ENCODE data around the gene MAP2K7. TPM values are rescaled to one million over a fixed set of nuclear protein-coding genes. Genes with fewer than 3 reads are reported as not detected.
A peak's percentile ranks its signal among the peaks of the same experiment; 100 is the strongest.

MAP2K7 gene
- total and polyA plus RNA-seq, 5 donors = 23.2 to 32.6 (median 28.4) TPM

DNA sequence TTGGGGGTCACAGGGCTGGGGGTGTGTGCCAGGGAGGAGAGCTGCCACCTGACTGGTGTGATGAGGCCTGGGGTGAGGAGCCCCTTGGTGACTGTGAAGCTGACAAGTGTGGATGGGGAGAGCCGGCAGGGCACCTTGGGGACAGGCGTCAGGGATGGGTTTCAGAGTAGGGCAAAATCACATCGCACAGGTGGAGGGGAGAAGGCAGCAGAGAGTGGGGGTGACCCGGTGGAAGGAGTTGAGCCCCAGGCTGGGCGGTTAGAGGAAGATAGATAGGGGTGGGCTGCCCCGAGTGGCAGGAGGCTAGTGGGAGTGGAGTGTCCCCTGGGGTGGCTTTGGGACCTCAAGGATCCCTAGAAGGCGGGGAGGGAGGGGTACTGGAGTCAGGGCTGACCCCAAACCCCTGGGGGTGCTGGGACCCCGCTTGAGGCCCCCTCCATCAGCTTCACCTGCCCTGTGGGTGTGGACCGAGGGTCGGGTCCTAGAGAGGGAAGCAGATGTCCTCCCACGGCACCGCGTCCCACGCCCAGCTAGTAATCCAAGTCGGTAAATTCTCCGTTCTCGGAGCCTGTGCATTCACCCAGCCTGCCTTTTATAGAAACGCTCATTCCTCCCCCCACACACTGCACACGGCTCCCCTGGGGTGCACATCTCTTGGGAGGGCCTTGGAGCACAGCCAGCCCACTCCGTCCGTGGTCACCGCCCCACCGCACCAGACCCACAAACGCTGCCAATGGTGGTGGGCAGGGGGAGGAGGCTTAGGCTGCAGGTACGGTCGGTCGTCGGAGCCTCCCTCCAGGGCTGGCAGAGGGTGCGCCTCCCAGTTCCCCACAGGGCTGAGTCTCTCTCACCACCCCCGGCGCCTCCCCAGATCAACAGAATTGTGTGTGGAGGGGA lies 19.9 kb downstream of the MAP2K7 start:
- intact Hi-C loops (cut with DNase I) = no loop called here

GRCh38 chr19:7924241-7924640 lies 20.6 kb downstream of the MAP2K7 start:
- Histone ChIP-seq H3K9me3 (ENCODE audit: control insufficient read depth, low read length) (no peaks in the 10 kb centered on the region), H3K4me1 (ENCODE audit: control insufficient read depth, insufficient read depth, low read length) (peaks cover 4% of the 10 kb centered on the region), H3K4me3 (ENCODE audit: low read length) (no peak overlapping the region), H3K27me3 (ENCODE audit: control insufficient read depth, insufficient read depth) (no peaks in the 10 kb centered on the region), H3K27ac (ENCODE audit: low read length) (no peak overlapping the region)
- peak in 1 of 3 donors; percentile 28 for DNase-seq
- ATAC-seq = no peak
- WGBS = 79% methylated on average over 12 of the region's 12 CpGs
- intact Hi-C loops (cut with DNase I) = no loop called here

More for the DNA sequence above, 19.9 kb downstream of the MAP2K7 start:
- H3K4me1 ChIP-seq (ENCODE audit: control insufficient read depth, insufficient read depth, low read length) = peaks cover 4% of the 10 kb centered on the region
- peak; percentile 28 to 65 (median 58) for DNase-seq
- H3K4me3 ChIP-seq (ENCODE audit: low read length) = no peak overlapping the region
- H3K27me3 ChIP-seq (ENCODE audit: control insufficient read depth, insufficient read depth) = no peaks in the 10 kb centered on the region
- H3K27ac ChIP-seq (ENCODE audit: low read length) = no peak overlapping the region
- 80% methylated on average over 31 of the region's 31 CpGs for WGBS
- no peak for ATAC-seq
- H3K9me3 ChIP-seq (ENCODE audit: control insufficient read depth, low read length) = no peaks in the 10 kb centered on the region

GRCh38 chr19:7924651-7925170 lies 21.0 kb downstream of the MAP2K7 start:
- intact Hi-C loops (cut with DNase I) = no loop called here
- Histone ChIP-seq H3K9me3 (ENCODE audit: control insufficient read depth, low read length) (no peaks in the 10 kb centered on the region), H3K4me3 (ENCODE audit: low read length) (no peak overlapping the region), H3K27ac (ENCODE audit: low read length) (no peak overlapping the region), H3K4me1 (ENCODE audit: control insufficient read depth, insufficient read depth, low read length) (peaks cover 4% of the 10 kb centered on the region), H3K27me3 (ENCODE audit: control insufficient read depth, insufficient read depth) (no peaks in the 10 kb centered on the region)
- DNase-seq = peak; percentile 34 to 68 (median 56)
- no peak for ATAC-seq
- 47% methylated on average over 31 of the region's 34 CpGs for WGBS

- Histone ChIP-seq H3K9me3 (ENCODE audit: control insufficient read depth, low read length) (no peaks in the 10 kb centered on the region), H3K4me1 (ENCODE audit: control insufficient read depth, insufficient read depth, low read length) (peaks cover 4% of the 10 kb centered on the region), H3K27me3 (ENCODE audit: control insufficient read depth, insufficient read depth) (no peaks in the 10 kb centered on the region), H3K4me3 (ENCODE audit: low read length) (peak overlapping the region; percentile 56), H3K27ac (ENCODE audit: low read length) (no peak overlapping the region)
- DNase-seq (peak; percentile 71 to 88 (median 85)), ATAC-seq (no peak)
- WGBS = under 1% methylated on average over 96 of the region's 98 CpGs
- intact Hi-C loops (cut with DNase I) = no loop called here
These were observed 21.6 kb downstream of the MAP2K7 start for GRCh38 chr19:7925171-7925851.

DNA sequence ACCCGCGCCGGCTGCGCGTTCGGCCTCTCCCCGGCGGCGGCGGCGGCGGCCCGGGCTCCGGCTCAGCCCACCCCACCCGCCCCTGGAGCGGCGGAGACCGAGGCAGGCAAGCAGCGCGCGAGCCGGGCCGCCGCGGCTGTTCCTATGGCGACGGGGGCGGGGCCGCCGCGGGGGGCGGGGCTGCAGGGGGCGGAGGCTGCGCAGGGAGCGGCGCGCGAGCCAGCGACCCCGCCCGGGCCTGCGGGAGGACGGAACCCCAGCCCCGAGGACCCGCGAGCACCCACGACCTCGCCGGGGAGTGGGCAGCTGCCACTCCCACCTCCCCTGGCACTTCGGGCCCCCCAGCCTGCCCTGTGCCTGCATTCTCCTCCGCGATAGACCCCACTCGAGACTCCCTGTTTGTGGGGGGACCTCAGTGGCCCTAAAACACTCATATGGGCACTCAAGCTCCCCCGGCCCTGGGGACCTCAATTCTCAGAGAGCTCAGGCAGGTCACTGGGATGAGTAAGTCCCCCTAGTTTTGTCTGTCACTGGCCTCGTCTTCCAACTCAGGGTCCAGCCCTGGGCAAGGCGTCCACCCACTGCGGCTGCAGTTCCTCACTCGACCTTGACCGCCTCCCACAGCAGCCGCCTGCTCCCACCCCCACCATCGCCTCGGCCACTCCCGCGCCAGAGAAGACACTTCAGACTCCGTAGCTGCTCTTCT lies 22.5 kb downstream of the MAP2K7 start, which contains the start of gene CTXN1:
Gene CTXN1 (minus strand): TSS at position 115 of the 706 bp plus-strand sequence. CDS start 597 bp downstream, outside the sequence.
- peak; percentile 32 to 44 for ATAC-seq
- peaks cover 4% of the 10 kb centered on the region for H3K4me1 ChIP-seq (ENCODE audit: control insufficient read depth, insufficient read depth, low read length)
- no peaks in the 10 kb centered on the region for H3K9me3 ChIP-seq (ENCODE audit: control insufficient read depth, low read length)
- peak within 1 kb of the TSS; percentile 56 for H3K4me3 ChIP-seq (ENCODE audit: low read length)
- peak; percentile 74 to 91 (median 89) for DNase-seq
- intact Hi-C loops (cut with DNase I) = no loop called here
- no peaks in the 10 kb centered on the region for H3K27me3 ChIP-seq (ENCODE audit: control insufficient read depth, insufficient read depth)
- WGBS = 7% methylated on average over 65 of the region's 65 CpGs
- no peak within 1 kb of the TSS for H3K27ac ChIP-seq (ENCODE audit: low read length)

DNA sequence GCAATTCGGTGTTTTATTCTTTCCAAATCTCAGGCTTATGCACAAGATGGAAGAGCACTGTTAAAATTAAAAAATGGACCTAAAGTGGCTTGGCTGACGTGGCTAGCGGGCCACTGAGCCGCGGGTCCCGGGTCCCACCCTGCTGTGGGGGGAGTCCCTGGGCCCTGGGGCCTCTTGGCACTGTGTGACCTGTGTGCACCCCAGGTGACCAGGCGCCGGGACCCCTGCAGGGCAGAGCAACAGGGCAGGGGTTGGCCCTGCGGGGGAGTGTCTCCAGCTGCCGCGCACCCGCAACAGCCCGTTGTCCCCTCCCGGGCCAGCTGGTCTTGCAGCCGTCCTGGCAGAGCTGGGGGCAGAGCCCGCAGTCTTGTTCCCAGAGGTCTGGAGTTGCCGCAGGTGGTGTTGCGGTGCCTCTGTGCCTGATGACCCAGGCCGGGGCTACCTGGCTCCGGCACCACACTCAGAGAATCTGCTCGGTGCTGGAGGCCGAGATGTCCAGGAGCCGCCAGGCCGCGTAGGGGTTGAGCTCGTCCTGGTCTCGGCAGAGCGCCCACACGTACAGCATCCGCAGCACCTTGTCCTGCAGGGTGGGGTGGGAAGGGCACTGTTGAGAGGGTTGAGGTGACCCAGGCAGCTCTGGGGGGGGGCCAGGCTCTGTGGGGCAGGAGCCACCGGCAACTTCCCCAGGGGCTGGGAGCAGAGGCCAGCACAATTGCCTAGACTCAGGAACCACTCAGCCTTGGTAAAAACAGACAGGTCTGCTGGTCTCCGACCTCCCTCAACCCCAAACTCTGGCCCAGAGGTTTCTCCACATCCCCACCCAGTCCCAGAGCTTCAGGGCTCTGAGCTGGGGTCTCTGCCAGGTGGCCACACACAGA lies 23.3 kb downstream of the MAP2K7 start:
- ATAC-seq (peak; percentile 3 to 7), DNase-seq (peak in 2 of 3 donors; percentile 38 to 60)
- Histone ChIP-seq H3K27me3 (ENCODE audit: control insufficient read depth, insufficient read depth) (no peaks in the 10 kb centered on the region), H3K4me3 (ENCODE audit: low read length) (no peak overlapping the region), H3K27ac (ENCODE audit: low read length) (no peak overlapping the region), H3K4me1 (ENCODE audit: control insufficient read depth, insufficient read depth, low read length) (peaks cover 2% of the 10 kb centered on the region), H3K9me3 (ENCODE audit: control insufficient read depth, low read length) (no peaks in the 10 kb centered on the region)
- intact Hi-C loops (cut with DNase I) = no loop called here
- 80% methylated on average over 32 of the region's 32 CpGs for WGBS

DNA sequence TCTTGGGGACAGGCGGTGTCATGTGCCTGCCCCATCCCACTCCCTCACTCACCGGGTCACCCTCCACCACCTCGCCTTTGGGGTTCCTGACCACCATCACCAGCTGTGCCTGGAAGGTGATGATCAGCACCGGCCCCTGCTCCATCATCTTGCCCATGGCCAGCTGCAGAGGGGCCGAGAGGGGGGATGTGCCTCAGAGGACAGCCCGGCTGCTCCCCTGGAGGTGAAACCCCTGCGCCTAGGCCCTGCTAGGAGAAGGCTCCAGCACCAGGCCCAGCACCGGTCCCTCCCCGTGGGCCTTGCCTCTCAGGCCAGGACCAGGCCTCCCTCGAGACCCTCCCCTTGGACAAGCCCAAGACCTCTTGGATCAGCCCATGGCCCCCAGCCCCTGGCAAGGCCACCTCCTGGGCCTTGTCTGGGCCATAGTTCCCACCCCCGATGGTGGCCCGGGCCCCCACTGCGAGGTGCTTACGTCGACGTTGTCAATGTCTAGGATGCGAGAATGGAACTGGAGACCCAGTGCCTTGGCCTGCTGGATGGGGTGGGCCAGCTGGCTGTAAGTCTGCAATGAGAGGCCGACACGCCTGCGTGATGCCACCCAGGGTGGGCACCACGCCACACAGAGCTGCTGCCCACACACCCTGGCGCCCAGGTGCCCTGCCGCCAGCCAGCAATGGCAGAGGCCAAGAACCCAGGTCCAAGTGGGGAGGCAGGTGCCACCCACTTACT lies 24.1 kb downstream of the MAP2K7 start:
- intact Hi-C loops (cut with DNase I) = no loop called here
- 79% methylated on average over 23 of the region's 23 CpGs for WGBS
- peaks cover 2% of the 10 kb centered on the region for H3K4me1 ChIP-seq (ENCODE audit: control insufficient read depth, insufficient read depth, low read length)
- ATAC-seq (peak; percentile 2 to 6), DNase-seq (peak; percentile 42 to 73 (median 71))
- no peaks in the 10 kb centered on the region for H3K27me3 ChIP-seq (ENCODE audit: control insufficient read depth, insufficient read depth)
- H3K4me3 ChIP-seq (ENCODE audit: low read length) = no peak overlapping the region
- H3K9me3 ChIP-seq (ENCODE audit: control insufficient read depth, low read length) = no peaks in the 10 kb centered on the region
- peak overlapping the region; percentile 41 for H3K27ac ChIP-seq (ENCODE audit: low read length)

- DNase-seq = peak in 2 of 3 donors; percentile 62 to 69
- Histone ChIP-seq H3K27me3 (ENCODE audit: control insufficient read depth, insufficient read depth) (no peaks in the 10 kb centered on the region), H3K4me3 (ENCODE audit: low read length) (no peak overlapping the region), H3K9me3 (ENCODE audit: control insufficient read depth, low read length) (no peaks in the 10 kb centered on the region), H3K4me1 (ENCODE audit: control insufficient read depth, insufficient read depth, low read length) (peaks cover 2% of the 10 kb centered on the region), H3K27ac (ENCODE audit: low read length) (peak overlapping the region; percentile 41)
- peak in 1 of 2 donors; percentile 25 for ATAC-seq
- intact Hi-C loops (cut with DNase I) = no loop called here
- WGBS = 49% methylated on average over 9 of the region's 9 CpGs
These were observed 24.6 kb downstream of the MAP2K7 start for GRCh38 chr19:7928334-7928706.

DNA sequence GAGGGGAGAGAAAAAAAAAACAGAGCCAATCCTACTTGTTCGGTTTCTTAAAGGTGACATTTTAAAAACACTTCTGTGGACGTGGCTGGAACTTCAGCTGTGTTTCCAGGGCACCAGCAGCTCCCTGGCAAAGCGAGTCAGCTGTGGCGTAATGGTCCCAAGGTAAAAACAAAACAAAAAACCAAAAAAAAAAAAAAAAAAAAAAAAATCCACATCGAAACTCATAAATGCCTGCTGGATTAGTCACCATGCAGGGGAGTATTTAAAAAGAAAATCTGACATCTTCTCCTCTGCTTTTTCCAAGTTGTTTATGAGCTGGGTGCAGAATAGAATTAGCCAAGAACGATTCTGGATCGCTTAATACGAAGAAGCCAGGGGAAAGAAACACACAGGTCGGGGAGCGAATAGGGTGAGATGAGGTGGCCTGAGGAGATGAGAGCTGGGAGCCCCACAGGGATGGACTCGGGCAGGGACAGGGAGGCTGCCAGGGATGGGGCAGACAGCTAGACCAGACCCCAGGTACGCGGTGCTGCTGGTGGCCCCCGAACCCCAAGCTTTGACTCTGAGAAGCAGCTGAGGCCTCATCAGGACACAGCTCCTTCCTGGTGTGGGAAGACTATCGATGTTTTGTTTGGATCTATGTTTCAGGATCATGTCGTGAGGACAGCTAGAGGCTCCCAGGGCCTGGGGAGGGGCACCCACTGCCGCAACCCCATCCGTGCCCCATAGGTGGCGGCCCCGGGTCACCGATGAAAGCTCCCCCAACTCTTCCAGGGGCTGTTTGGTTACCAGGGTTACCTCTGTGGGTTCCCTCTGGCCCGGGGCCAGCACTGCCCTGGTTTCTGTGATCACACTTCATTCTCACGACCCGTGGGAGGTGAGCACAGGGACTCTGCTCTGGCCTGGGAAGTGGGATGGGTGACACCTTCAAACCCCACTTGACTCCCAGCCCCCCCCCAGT lies 25.3 kb downstream of the MAP2K7 start:
- ATAC-seq (no peak), DNase-seq (peak in 2 of 3 donors; percentile 73 to 84)
- Histone ChIP-seq H3K4me1 (ENCODE audit: control insufficient read depth, insufficient read depth, low read length) (peaks cover 2% of the 10 kb centered on the region), H3K9me3 (ENCODE audit: control insufficient read depth, low read length) (no peaks in the 10 kb centered on the region), H3K27me3 (ENCODE audit: control insufficient read depth, insufficient read depth) (no peaks in the 10 kb centered on the region), H3K27ac (ENCODE audit: low read length) (peak overlapping the region; percentile 37), H3K4me3 (ENCODE audit: low read length) (no peak overlapping the region)
- 49% methylated on average over 24 of the region's 24 CpGs for WGBS
- intact Hi-C loops (cut with DNase I) = no loop called here

Measured in right cardiac atrium (tissue), 5 donors.